MCF 10A (cell line): ENCODE measurements around the gene VKORC1L1. TPM values are rescaled to one million over a fixed set of nuclear protein-coding genes. Genes with fewer than 3 reads are reported as not detected.
"Not testable (repeated sequence)": the region's sequence is repeated elsewhere in the genome, so short reads cannot be mapped to it uniquely, and the experiment has no call there.

Experiments used
- BruUV-seq: library from RNA; stranded (reverse); fragments of 400-500 nt; replicated peaks from 2 replicates; lab custom pipeline; 2021; lab: Mats Ljungman, UMichigan
- CTCF ChIA-PET: fragments of 300-600 bp; sonication (Branson Sonifier 250); formaldehyde crosslinking; extraction: SDS; loops from one replicate; lab custom pipeline; 2021; ENCODE audit warnings: antibody characterized with exemption, inconsistent platforms; lab: Yijun Ruan, JAX
- POLR2A ChIA-PET: fragments of 300-600, 350-650 bp; sonication (Branson Sonifier 250); formaldehyde crosslinking; extraction: SDS; loops from one replicate; lab custom pipeline; 2020; ENCODE audit warnings: antibody characterized with exemption, inconsistent platforms; lab: Yijun Ruan, JAX
- DNase-seq: peaks from one replicate; pipeline ENCODE4 v3.0.0-alpha.2; 2018; ENCODE audit not compliant: unreplicated experiment
- H3K27ac Mint-ChIP-seq: one replicate; pipeline ENCODE4 v1.8.0; 2022; ENCODE audit warnings: mild to moderate bottlenecking, low read depth, mixed read lengths; ENCODE audit not compliant: unreplicated experiment
- H3K27me3 Mint-ChIP-seq: one replicate; pipeline ENCODE4 v1.8.0; 2022; ENCODE audit warnings: mixed read lengths; ENCODE audit not compliant: insufficient read depth, unreplicated experiment
- H3K36me3 Mint-ChIP-seq: one replicate; pipeline ENCODE4 v1.8.0; 2022; ENCODE audit warnings: mild to moderate bottlenecking, moderate library complexity, mixed read lengths; ENCODE audit not compliant: insufficient read depth, unreplicated experiment
- H3K4me1 Mint-ChIP-seq: one replicate; pipeline ENCODE4 v1.8.0; 2022; ENCODE audit warnings: mixed read lengths; ENCODE audit not compliant: insufficient read depth, unreplicated experiment
- H3K4me3 Mint-ChIP-seq: one replicate; pipeline ENCODE4 v1.8.0; 2022; ENCODE audit warnings: mild to moderate bottlenecking, moderate library complexity, mixed read lengths; ENCODE audit not compliant: unreplicated experiment
- H3K9me3 Mint-ChIP-seq: one replicate; pipeline ENCODE4 v1.8.0; 2022; ENCODE audit warnings: mixed read lengths; ENCODE audit not compliant: unreplicated experiment
- intact Hi-C: fragments of 100-400 bp; cut with micrococcal nuclease; formaldehyde crosslinking; loops from 2 replicates; pipeline ENCODE4 v1.14.1; 2022
- total RNA-seq: library from RNA; stranded (reverse); gene quantifications from 2 replicates; pipeline ENCODE4 v1.2.3, GENCODE V29; 2022
- TF ChIP-seq, protein P1 (sequence below): fragments of 200-600 bp; IDR thresholded peaks from one replicate; pipeline ENCODE4 v1.8.0; 2022; ENCODE audit warnings: antibody characterized with exemption, mild to moderate bottlenecking; ENCODE audit not compliant: unreplicated experiment

Gene VKORC1L1
- total RNA-seq, 1 experiment from 2014 or later = 28.7 TPM

GRCh38 chr7:65880242-65880641 lies 7.4 kb downstream of the VKORC1L1 start:
- BruUV-seq, H3K36me3 Mint-ChIP-seq, H3K27me3 Mint-ChIP-seq, intact Hi-C loops, H3K4me3 Mint-ChIP-seq, CTCF ChIA-PET, H3K4me1 Mint-ChIP-seq, DNase-seq, POLR2A ChIA-PET, H3K9me3 Mint-ChIP-seq: not testable (repeated sequence)
- peak overlapping the region; percentile 4 for H3K27ac Mint-ChIP-seq

DNA sequence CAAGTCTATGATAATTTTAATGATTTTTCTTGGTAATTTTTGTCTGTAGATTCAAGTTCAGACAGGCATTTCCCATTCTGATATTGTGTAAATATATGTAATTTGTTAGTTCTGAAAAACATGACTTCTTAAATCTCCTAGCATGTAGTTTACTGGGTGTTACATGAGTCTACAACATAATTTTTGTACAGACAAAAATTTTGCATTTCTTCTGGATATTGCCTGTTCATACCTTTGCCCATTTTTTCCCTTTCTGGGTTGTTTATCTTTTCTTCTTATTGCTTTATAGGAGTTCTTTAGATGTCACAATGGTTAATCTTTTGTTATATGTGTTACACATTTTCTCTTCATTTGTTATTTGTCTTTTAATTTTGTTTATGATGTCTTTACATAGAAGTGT lies 12.1 kb downstream of the VKORC1L1 start:
- H3K9me3 Mint-ChIP-seq, BruUV-seq, H3K4me3 Mint-ChIP-seq, H3K36me3 Mint-ChIP-seq, POLR2A ChIA-PET, H3K27me3 Mint-ChIP-seq, intact Hi-C loops, H3K4me1 Mint-ChIP-seq, DNase-seq, CTCF ChIA-PET, H3K27ac Mint-ChIP-seq: not testable (repeated sequence)

GRCh38 chr7:65885533-65885932 lies 12.7 kb downstream of the VKORC1L1 start:
- POLR2A ChIA-PET = not testable (repeated sequence)

GRCh38 chr7:65888434-65889156 lies 15.7 kb downstream of the VKORC1L1 start:
- H3K9me3 Mint-ChIP-seq, H3K27me3 Mint-ChIP-seq, DNase-seq, BruUV-seq, H3K4me3 Mint-ChIP-seq, POLR2A ChIA-PET, CTCF ChIA-PET, H3K27ac Mint-ChIP-seq, H3K4me1 Mint-ChIP-seq, intact Hi-C loops: not testable (repeated sequence)
- H3K36me3 Mint-ChIP-seq = peaks cover 32% of the 10 kb centered on the region

More at GRCh38 chr7:65885533-65885932, 12.7 kb downstream of the VKORC1L1 start:
- H3K4me1 Mint-ChIP-seq, H3K9me3 Mint-ChIP-seq, H3K27me3 Mint-ChIP-seq, CTCF ChIA-PET, intact Hi-C loops, BruUV-seq, H3K4me3 Mint-ChIP-seq, DNase-seq, H3K27ac Mint-ChIP-seq: not testable (repeated sequence)
- H3K36me3 Mint-ChIP-seq = peaks cover 13% of the 10 kb centered on the region

- H3K4me3 Mint-ChIP-seq, H3K9me3 Mint-ChIP-seq, H3K4me1 Mint-ChIP-seq, POLR2A ChIA-PET, DNase-seq, BruUV-seq, H3K27me3 Mint-ChIP-seq, intact Hi-C loops: not testable (repeated sequence)
- Mint-ChIP-seq H3K36me3 (peaks cover 40% of the 10 kb centered on the region), H3K27ac (peak overlapping the region; percentile 9)
- CTCF ChIA-PET = interaction anchor here (1.1 kb wide), 1 partner anchor 19 kb away, joined by 3 read pairs; no protein-coding TSS in a partner anchor
Observed at GRCh38 chr7:65889722-65890121, 16.8 kb downstream of the VKORC1L1 start.

DNA sequence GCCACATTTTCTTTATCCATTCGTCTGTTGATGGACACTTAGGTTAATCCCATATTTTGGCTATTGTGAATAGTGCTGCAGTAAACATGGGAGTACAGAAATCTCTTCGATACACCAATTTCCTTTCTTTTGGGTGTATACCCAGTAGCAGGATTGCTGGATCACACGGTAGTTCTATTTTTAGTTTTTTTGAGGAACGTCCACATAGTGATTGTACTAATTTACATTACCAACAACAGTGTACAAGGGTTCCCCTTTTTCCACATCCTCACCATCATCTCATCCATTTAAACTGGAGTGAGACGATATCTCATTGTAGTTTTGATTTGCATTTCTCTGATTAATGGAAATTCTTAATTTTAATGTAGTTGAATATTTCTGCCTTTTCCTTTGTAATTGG lies 19.3 kb downstream of the VKORC1L1 start:
- peak overlapping the region; percentile 28 for H3K27ac Mint-ChIP-seq
- H3K27me3 Mint-ChIP-seq = no peaks in the 10 kb centered on the region
- TF ChIP-seq, protein P1, sequence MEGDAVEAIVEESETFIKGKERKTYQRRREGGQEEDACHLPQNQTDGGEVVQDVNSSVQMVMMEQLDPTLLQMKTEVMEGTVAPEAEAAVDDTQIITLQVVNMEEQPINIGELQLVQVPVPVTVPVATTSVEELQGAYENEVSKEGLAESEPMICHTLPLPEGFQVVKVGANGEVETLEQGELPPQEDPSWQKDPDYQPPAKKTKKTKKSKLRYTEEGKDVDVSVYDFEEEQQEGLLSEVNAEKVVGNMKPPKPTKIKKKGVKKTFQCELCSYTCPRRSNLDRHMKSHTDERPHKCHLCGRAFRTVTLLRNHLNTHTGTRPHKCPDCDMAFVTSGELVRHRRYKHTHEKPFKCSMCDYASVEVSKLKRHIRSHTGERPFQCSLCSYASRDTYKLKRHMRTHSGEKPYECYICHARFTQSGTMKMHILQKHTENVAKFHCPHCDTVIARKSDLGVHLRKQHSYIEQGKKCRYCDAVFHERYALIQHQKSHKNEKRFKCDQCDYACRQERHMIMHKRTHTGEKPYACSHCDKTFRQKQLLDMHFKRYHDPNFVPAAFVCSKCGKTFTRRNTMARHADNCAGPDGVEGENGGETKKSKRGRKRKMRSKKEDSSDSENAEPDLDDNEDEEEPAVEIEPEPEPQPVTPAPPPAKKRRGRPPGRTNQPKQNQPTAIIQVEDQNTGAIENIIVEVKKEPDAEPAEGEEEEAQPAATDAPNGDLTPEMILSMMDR = no peak
- POLR2A ChIA-PET = no interaction called here
- peaks cover 5% of the 10 kb centered on the region for H3K4me1 Mint-ChIP-seq
- CTCF ChIA-PET = interaction anchor here (0.6 kb wide), 1 partner anchor 9 kb away, joined by 3 read pairs; no protein-coding TSS in a partner anchor
- intact Hi-C loops = no loop called here
- H3K9me3 Mint-ChIP-seq = no peaks in the 10 kb centered on the region
- H3K4me3 Mint-ChIP-seq = no peak overlapping the region
- peaks cover 40% of the 10 kb centered on the region for H3K36me3 Mint-ChIP-seq
- no peak for DNase-seq
- no TSS peak for BruUV-seq
